NCI-H2196 (cell line): ENCODE data around the gene RGS3.

Experiments used
- DNase-seq: peaks from one replicate; lab custom pipeline; 2025; ENCODE audit not compliant: unreplicated experiment; lab: John Stamatoyannopoulos, UW

Gene RGS3

GRCh38 chr9:113614843-113615648, 151.5 kb downstream of the RGS3 start:
- DNase-seq, result no peak

GRCh38 chr9:113616116-113616515, 152.6 kb downstream of the RGS3 start:
- no peak for DNase-seq

GRCh38 chr9:113616621-113617496, 153.3 kb downstream of the RGS3 start:
- DNase-seq, result no peak

- DNase-seq, result no peak
These were observed 154.0 kb downstream of the RGS3 start for GRCh38 chr9:113617550-113617949.

- DNase-seq, result no peak
These were observed 155.4 kb downstream of the RGS3 start for GRCh38 chr9:113618836-113619490.

- no peak for DNase-seq
These were observed 156.2 kb downstream of the RGS3 start for GRCh38 chr9:113619491-113620376.

- peak; percentile 67 for DNase-seq
These were observed 157.0 kb downstream of the RGS3 start for GRCh38 chr9:113620377-113621161.

GRCh38 chr9:113621309-113621791, 157.8 kb downstream of the RGS3 start:
- no peak for DNase-seq

GRCh38 chr9:113621980-113622379, 158.5 kb downstream of the RGS3 start:
- DNase-seq, result no peak

GRCh38 chr9:113622600-113623400, 159.3 kb downstream of the RGS3 start:
- DNase-seq, result no peak

GRCh38 chr9:113623851-113624485, 160.4 kb downstream of the RGS3 start:
- DNase-seq, result no peak

GRCh38 chr9:113624721-113625120, 161.2 kb downstream of the RGS3 start:
- DNase-seq, result no peak

GRCh38 chr9:113625486-113625885, 162.0 kb downstream of the RGS3 start:
- no peak for DNase-seq

GRCh38 chr9:113626735-113627495, 163.4 kb downstream of the RGS3 start:
- DNase-seq, result no peak

- no peak for DNase-seq
These were observed 165.1 kb downstream of the RGS3 start for GRCh38 chr9:113628621-113629020.

GRCh38 chr9:113630386-113631136, 167.0 kb downstream of the RGS3 start:
- DNase-seq, result no peak
